Stimulated activated memory B cell treated with anti-CD40 and anti-IgM and Interleukin-4, amounts not matched to agents 10 μg/mL and 1 μg/mL and 100 μg/mL, for 72 hours (primary cell): Measurements from ENCODE around the gene MRPS18C.

ENCODE experiments used
- ATAC-seq: fragments of 150-1000 bp; cut with Tn5 transposase; 2 replicates; pipeline ENCODE4 v1.10.0; 2021
- H3K27ac Mint-ChIP-seq: one replicate; pipeline ENCODE4 v1.8.0; 2022; ENCODE audit warnings: mild to moderate bottlenecking, mixed read lengths
- H3K27me3 Mint-ChIP-seq: one replicate; pipeline ENCODE4 v1.8.0; 2022; ENCODE audit warnings: mixed read lengths
- H3K36me3 Mint-ChIP-seq: one replicate; pipeline ENCODE4 v1.8.0; 2022; ENCODE audit warnings: mixed read lengths
- H3K4me1 Mint-ChIP-seq: one replicate; pipeline ENCODE4 v1.8.0; 2022; ENCODE audit warnings: mixed read lengths
- H3K4me3 Mint-ChIP-seq: one replicate; pipeline ENCODE4 v1.8.0; 2022; ENCODE audit warnings: mild to moderate bottlenecking, moderate library complexity, mixed read lengths
- H3K9me3 Mint-ChIP-seq: one replicate; pipeline ENCODE4 v1.8.0; 2022; ENCODE audit warnings: mixed read lengths

MRPS18C gene

GRCh38 chr4:83455281-83456183, at the start of gene MRPS18C, which contains the start of gene HELQ:
Gene MRPS18C (plus strand): TSS chr4:83456058. CDS start chr4:83456078, 20 bp downstream.
Gene HELQ (minus strand): TSS chr4:83455823. CDS start chr4:83455693, 130 bp downstream.
- peak; percentile 98 for ATAC-seq
- peak within 1 kb of the TSS; percentile 99 for H3K27ac Mint-ChIP-seq
- H3K4me3 Mint-ChIP-seq, result peak within 1 kb of the TSS; percentile 96
- H3K36me3 Mint-ChIP-seq, result peaks cover 26% of the 10 kb centered on the region
- H3K27me3 Mint-ChIP-seq, result no peaks in the 10 kb centered on the region
- H3K9me3 Mint-ChIP-seq, result no peaks in the 10 kb centered on the region
- H3K4me1 Mint-ChIP-seq, result peaks cover 40% of the 10 kb centered on the region

GRCh38 chr4:83408908-83409307, 47.0 kb upstream of the MRPS18C start:
- no peak overlapping the region for H3K27ac Mint-ChIP-seq
- no peaks in the 10 kb centered on the region for H3K9me3 Mint-ChIP-seq
- peaks cover 60% of the 10 kb centered on the region for H3K36me3 Mint-ChIP-seq
- no peaks in the 10 kb centered on the region for H3K27me3 Mint-ChIP-seq
- no peak for ATAC-seq
- H3K4me1 Mint-ChIP-seq, result no peaks in the 10 kb centered on the region
- H3K4me3 Mint-ChIP-seq, result no peak overlapping the region

DNA sequence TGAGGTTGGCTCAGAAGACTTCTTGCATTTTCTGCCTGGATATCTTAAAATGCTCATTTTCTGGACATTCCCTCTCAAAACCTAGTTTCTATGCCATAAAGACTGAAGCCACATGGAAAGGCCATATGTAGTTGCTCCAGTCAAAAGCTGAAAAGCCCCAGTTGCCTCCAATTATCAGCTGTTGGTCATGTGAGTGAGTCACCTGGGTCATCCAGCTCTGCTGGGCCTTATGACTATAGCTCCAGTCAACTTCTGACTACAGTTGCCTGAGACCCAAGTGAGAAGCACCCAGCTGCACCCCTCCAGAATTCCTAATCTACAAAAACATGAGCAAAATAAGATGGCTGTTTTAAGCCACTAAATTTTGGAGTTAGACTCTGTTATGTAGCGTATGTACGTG, 42.2 kb upstream of the MRPS18C start:
- Mint-ChIP-seq H3K27me3 (no peaks in the 10 kb centered on the region), H3K4me3 (no peak overlapping the region), H3K4me1 (no peaks in the 10 kb centered on the region), H3K27ac (peak overlapping the region; percentile 29), H3K9me3 (no peaks in the 10 kb centered on the region), H3K36me3 (peaks cover 54% of the 10 kb centered on the region)
- ATAC-seq, result no peak

DNA sequence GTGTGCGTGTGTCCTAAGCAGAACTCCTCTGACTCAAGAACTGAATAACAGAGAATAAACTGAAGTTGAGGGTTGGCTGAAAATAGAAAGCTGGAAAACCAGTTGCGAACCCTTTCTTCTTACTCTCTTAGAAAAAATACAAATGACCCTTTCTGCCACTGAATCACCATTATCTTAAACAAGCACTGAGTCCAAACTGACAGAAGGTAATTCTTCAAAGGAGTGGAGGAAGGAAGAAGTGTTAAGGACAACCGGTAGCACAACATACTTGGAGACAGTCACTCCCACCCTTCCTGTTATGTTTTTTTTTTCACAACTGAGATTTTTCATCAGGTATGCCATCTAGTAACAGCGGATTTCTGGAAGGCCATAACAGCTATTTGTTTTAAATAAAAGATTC, 38.3 kb upstream of the MRPS18C start:
- ATAC-seq, result no peak
- H3K27ac Mint-ChIP-seq, result no peak overlapping the region
- no peaks in the 10 kb centered on the region for H3K27me3 Mint-ChIP-seq
- peaks cover 37% of the 10 kb centered on the region for H3K36me3 Mint-ChIP-seq
- H3K4me1 Mint-ChIP-seq, result no peaks in the 10 kb centered on the region
- no peaks in the 10 kb centered on the region for H3K9me3 Mint-ChIP-seq
- no peak overlapping the region for H3K4me3 Mint-ChIP-seq

DNA sequence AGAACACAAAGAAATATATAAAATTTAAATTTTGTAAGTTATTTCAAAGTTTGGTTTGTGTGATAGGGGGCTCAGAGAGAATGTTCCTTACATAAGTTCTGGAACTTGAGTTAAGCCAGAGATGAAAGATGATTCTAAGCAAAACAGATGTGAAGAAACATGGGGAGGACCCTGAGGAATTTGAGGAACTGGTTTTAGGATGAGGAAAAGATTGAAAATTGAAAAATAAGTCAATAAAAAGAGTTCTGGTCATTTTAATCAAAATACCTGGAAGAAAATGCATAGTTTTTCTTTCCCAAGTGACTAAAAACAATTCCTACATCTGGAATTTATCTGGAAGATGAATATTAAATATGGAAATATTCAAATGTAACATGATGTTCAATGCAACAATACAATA, 37.6 kb upstream of the MRPS18C start:
- Mint-ChIP-seq H3K36me3 (peaks cover 34% of the 10 kb centered on the region), H3K27ac (no peak overlapping the region), H3K4me1 (no peaks in the 10 kb centered on the region)

GRCh38 chr4:83431200-83431599, 24.7 kb upstream of the MRPS18C start:
- Mint-ChIP-seq H3K4me3 (no peak overlapping the region), H3K9me3 (no peaks in the 10 kb centered on the region), H3K27ac (no peak overlapping the region), H3K36me3 (peaks cover 47% of the 10 kb centered on the region), H3K4me1 (no peaks in the 10 kb centered on the region), H3K27me3 (no peaks in the 10 kb centered on the region)
- ATAC-seq, result no peak

More for the DNA sequence above, 37.6 kb upstream of the MRPS18C start:
- no peaks in the 10 kb centered on the region for H3K27me3 Mint-ChIP-seq
- H3K4me3 Mint-ChIP-seq, result no peak overlapping the region
- no peaks in the 10 kb centered on the region for H3K9me3 Mint-ChIP-seq
- ATAC-seq, result no peak

DNA sequence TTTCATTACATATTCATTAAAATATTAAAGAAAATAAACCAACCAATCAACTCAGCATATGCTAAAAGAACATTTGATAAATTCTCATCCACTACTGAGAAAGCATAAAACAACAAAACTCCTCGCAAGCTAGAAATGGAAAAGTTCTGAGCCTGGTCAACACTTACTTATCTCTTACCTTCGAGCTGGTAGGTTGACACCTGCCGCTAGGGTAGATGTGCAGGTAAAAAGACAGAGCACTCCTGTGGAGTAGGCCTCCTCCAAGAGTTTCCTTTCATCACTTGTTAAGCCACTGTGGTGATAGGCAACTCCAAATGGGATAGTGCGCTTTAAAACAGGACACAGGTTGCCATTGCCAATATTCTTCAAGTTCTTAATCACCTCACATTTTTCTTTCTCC, 19.2 kb upstream of the MRPS18C start:
- Mint-ChIP-seq H3K4me3 (no peak overlapping the region), H3K27ac (no peak overlapping the region), H3K9me3 (no peaks in the 10 kb centered on the region), H3K4me1 (peaks cover 12% of the 10 kb centered on the region), H3K36me3 (peaks cover 54% of the 10 kb centered on the region), H3K27me3 (no peaks in the 10 kb centered on the region)
- no peak for ATAC-seq

GRCh38 chr4:83438719-83439118, 17.1 kb upstream of the MRPS18C start:
- peaks cover 12% of the 10 kb centered on the region for H3K4me1 Mint-ChIP-seq
- no peak for ATAC-seq
- no peaks in the 10 kb centered on the region for H3K9me3 Mint-ChIP-seq
- no peak overlapping the region for H3K4me3 Mint-ChIP-seq
- peaks cover 56% of the 10 kb centered on the region for H3K36me3 Mint-ChIP-seq
- no peak overlapping the region for H3K27ac Mint-ChIP-seq
- no peaks in the 10 kb centered on the region for H3K27me3 Mint-ChIP-seq

GRCh38 chr4:83440148-83440814, 15.6 kb upstream of the MRPS18C start:
- Mint-ChIP-seq H3K36me3 (peaks cover 56% of the 10 kb centered on the region), H3K27me3 (no peaks in the 10 kb centered on the region), H3K27ac (no peak overlapping the region), H3K4me3 (no peak overlapping the region), H3K4me1 (peaks cover 18% of the 10 kb centered on the region), H3K9me3 (no peaks in the 10 kb centered on the region)
- ATAC-seq, result no peak

GRCh38 chr4:83440899-83441298, 15.0 kb upstream of the MRPS18C start:
- no peak for ATAC-seq

DNA sequence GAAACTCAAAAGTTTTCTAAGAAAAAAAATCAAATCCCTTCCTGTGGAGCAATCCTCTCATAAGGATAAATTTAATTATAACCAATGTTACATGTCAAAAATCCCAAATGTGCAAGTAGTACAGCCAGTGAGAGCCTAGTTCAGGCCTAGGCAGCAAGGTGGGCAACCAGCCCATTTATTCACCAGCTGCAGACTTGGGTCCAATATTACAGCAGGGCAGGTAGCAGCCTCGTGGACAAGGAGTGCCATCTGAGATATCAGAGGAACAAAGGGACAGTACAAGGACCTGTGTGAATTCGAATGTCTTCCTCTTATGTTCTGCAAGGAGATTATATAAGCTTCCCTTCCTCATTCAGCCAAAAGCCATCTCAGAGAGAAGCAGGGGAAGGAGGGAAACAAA, 6.8 kb upstream of the MRPS18C start:
- ATAC-seq, result no peak
- Mint-ChIP-seq H3K27ac (no peak overlapping the region), H3K36me3 (peaks cover 28% of the 10 kb centered on the region), H3K4me1 (peaks cover 26% of the 10 kb centered on the region), H3K9me3 (no peaks in the 10 kb centered on the region), H3K27me3 (no peaks in the 10 kb centered on the region), H3K4me3 (no peak overlapping the region)

More at GRCh38 chr4:83440899-83441298, 15.0 kb upstream of the MRPS18C start:
- H3K27ac Mint-ChIP-seq, result no peak overlapping the region
- no peaks in the 10 kb centered on the region for H3K9me3 Mint-ChIP-seq
- peaks cover 52% of the 10 kb centered on the region for H3K36me3 Mint-ChIP-seq
- H3K4me1 Mint-ChIP-seq, result peaks cover 18% of the 10 kb centered on the region
- H3K27me3 Mint-ChIP-seq, result no peaks in the 10 kb centered on the region
- no peak overlapping the region for H3K4me3 Mint-ChIP-seq

- H3K36me3 Mint-ChIP-seq, result peaks cover 26% of the 10 kb centered on the region
- H3K27ac Mint-ChIP-seq, result peak overlapping the region; percentile 99
- H3K9me3 Mint-ChIP-seq, result no peaks in the 10 kb centered on the region
- H3K4me1 Mint-ChIP-seq, result peaks cover 40% of the 10 kb centered on the region
- peak overlapping the region; percentile 96 for H3K4me3 Mint-ChIP-seq
- no peaks in the 10 kb centered on the region for H3K27me3 Mint-ChIP-seq
- ATAC-seq, result no peak
Observed at GRCh38 chr4:83454686-83455085, 1.2 kb upstream of the MRPS18C start.

DNA sequence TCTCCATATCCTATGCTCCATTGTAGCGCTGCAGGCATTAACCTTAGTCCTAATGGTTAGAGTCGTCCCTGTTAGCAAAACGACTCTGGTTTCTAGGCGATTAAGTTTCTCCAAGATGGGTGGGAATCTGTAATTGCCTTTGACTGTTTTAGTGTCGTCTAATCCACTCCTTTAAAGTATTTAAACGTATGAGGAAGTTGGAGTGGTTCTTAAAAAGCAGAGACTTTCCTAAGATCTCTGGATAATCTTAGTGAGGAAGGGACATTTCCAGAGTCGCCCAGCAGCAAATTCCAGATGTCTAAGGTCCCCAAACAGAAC, 285 bp downstream of the MRPS18C start:
- Mint-ChIP-seq H3K27ac (peak overlapping the region; percentile 99), H3K27me3 (no peaks in the 10 kb centered on the region), H3K9me3 (no peaks in the 10 kb centered on the region), H3K4me3 (peak overlapping the region; percentile 96), H3K36me3 (peaks cover 27% of the 10 kb centered on the region), H3K4me1 (peaks cover 40% of the 10 kb centered on the region)
- no peak for ATAC-seq

DNA sequence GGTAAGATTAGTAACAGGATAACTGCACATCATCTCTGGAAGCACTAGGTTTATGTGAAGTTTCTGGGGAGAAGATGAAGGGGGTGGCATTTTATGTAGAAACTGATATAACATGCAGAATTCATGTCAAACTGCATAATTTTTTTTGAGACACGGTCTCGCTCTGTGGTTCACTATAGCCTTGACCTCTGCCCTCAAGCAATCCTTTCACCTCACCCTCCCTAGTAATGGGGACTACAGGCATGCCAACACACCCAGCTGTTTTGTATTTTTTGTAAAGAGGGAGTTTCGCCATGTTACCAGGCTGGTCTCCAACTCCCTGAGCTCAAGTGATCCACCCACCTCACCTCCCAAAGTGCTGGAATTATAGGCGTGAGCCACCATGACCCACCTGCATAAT, 17.6 kb downstream of the MRPS18C start:
- Mint-ChIP-seq H3K4me1 (no peaks in the 10 kb centered on the region), H3K9me3 (no peaks in the 10 kb centered on the region), H3K36me3 (peaks cover 13% of the 10 kb centered on the region), H3K27ac (no peak overlapping the region), H3K4me3 (no peak overlapping the region), H3K27me3 (no peaks in the 10 kb centered on the region)
- no peak for ATAC-seq

DNA sequence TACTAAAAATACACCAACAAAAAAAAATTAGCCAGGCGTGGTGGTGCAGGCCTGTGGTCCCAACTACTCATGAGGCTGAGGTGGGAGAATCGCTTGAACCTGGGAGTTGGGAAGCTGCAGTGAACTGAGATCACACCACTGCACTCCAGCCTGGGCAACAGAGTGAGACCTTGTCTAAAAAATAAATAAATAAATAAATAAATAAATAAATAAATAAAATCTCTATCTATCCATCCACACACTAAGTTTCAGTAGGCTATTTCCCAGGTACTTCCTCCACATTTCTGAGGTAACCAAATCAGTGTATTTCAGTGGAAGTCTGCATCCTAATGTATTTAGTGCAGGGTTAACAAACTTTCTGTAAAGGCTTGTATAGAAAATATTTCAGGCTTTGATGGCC, 18.1 kb downstream of the MRPS18C start:
- no peak for ATAC-seq
- Mint-ChIP-seq H3K27me3 (no peaks in the 10 kb centered on the region), H3K9me3 (no peaks in the 10 kb centered on the region), H3K4me3 (no peak overlapping the region), H3K4me1 (no peaks in the 10 kb centered on the region), H3K36me3 (peaks cover 10% of the 10 kb centered on the region), H3K27ac (no peak overlapping the region)
